Gastroesophageal sphincter (tissue), 4 donors: Measurements from ENCODE around the gene ARL8B. TPM values are rescaled to one million over a fixed set of nuclear protein-coding genes. Genes with fewer than 3 reads are reported as not detected.

ENCODE experiments used
- ATAC-seq: fragments of 150-250 bp; one replicate; pipeline ENCODE4 v1.9.1; 2016; ENCODE audit warnings: mild to moderate bottlenecking, moderate library complexity
- H3K27ac ChIP-seq, 4 donors: fragments of 200-600 bp; sonication (generic) in 3 of 4; 1 replicate in 3 of 4; 2 replicates in 1 of 4; pipeline ENCODE4 v1.5.1; 2016 to 2019
- H3K27me3 ChIP-seq: fragments of 200-600 bp; sonication (generic); one replicate; pipeline ENCODE4 v1.5.1; 2019
- H3K36me3 ChIP-seq, 2 donors: fragments of 200-600 bp; sonication (generic); one replicate each; pipeline ENCODE4 v1.5.1; 2019; ENCODE audit warnings: control low read depth in 1 of 2
- H3K4me1 ChIP-seq, 3 donors: fragments of 200-600 bp; sonication (generic); 1 replicate in 2 of 3; 2 replicates in 1 of 3; pipeline ENCODE4 v1.5.1; 2016 to 2019; ENCODE audit warnings: control low read depth in 2 of 3
- H3K4me3 ChIP-seq, 2 donors: fragments of 200-600 bp; sonication (generic); one replicate each; pipeline ENCODE4 v1.5.1; 2019; ENCODE audit warnings: mild to moderate bottlenecking in 1 of 2, moderate library complexity in 1 of 2
- H3K9me3 ChIP-seq, 3 donors: fragments of 200-600 bp; sonication (generic); one replicate each; pipeline ENCODE4 v1.5.1; 2017 to 2019; ENCODE audit warnings: control low read depth in 2 of 3
- CTCF ChIP-seq, 4 experiments: fragments of 200-600 bp in 2 of 4; fragments of 450-650 bp in 2 of 4; sonication (generic) in 1 of 4; IDR thresholded peaks; one replicate each; pipeline ENCODE4 v1.5.1; 2017 to 2019; ENCODE audit warnings: antibody characterized with exemption in 4 of 4, mild to moderate bottlenecking in 2 of 4, moderate library complexity in 2 of 4
- EP300 ChIP-seq: sonication (generic); formaldehyde crosslinking; IDR thresholded peaks from one replicate; pipeline ENCODE4 v1.6.1; 2017; ENCODE audit warnings: antibody characterized with exemption, mild to moderate bottlenecking
- POLR2A ChIP-seq, 2 donors: fragments of 450-650 bp; IDR thresholded peaks; one replicate each; pipeline ENCODE4 v1.6.1; 2017; ENCODE audit warnings: antibody characterized with exemption in 2 of 2, mild to moderate bottlenecking in 2 of 2, moderate library complexity in 1 of 2
- POLR2AphosphoS5 ChIP-seq: sonication (generic); formaldehyde crosslinking; IDR thresholded peaks from one replicate; pipeline ENCODE4 v1.6.1; 2017; ENCODE audit warnings: antibody characterized with exemption
- WGBS, 2 donors: methylation state at CpG; one replicate each; pipeline ENCODE4 v1.1.5; 2018; ENCODE audit warnings: low coverage in 1 of 2; 5-methylcytosine and 5-hydroxymethylcytosine counted together
- total RNA-seq, 4 donors: library from RNA; depleted of rRNA; stranded (reverse); fragments of >200 nt; gene quantifications; one replicate each; pipeline ENCODE4 v1.1.0, GENCODE V29; 2016

Gene ARL8B
- total RNA-seq, 4 donors from 2014 or later: 41.5 to 59.9 (median 50.9) TPM

- no peaks in the 10 kb centered on the region for H3K9me3 ChIP-seq
- peaks cover 10% of the 10 kb centered on the region for H3K27me3 ChIP-seq
- 100% methylated on average over 1 of the region's 1 CpG for WGBS, 2 donors
- H3K36me3 ChIP-seq: no peaks in the 10 kb centered on the region
- H3K27ac ChIP-seq: no peak overlapping the region
- ATAC-seq: no peak
- TF ChIP-seq CTCF (IDR thresholded peaks at IDR 0.05) (no peak), EP300 (no peak), POLR2AphosphoS5 (no peak), POLR2A (IDR thresholded peaks at IDR 0.05) (no peak)
- H3K4me1 ChIP-seq: peaks cover 0 to 14% (median 5%) of the 10 kb centered on the region in 3 donors
- H3K4me3 ChIP-seq: no peak overlapping the region
Measured at GRCh38 chr3:5092018-5092417, 30.1 kb upstream of the ARL8B start.

GRCh38 chr3:5093731-5094130, 28.4 kb upstream of the ARL8B start:
- Histone ChIP-seq H3K9me3 (no peaks in the 10 kb centered on the region), H3K36me3 (no peaks in the 10 kb centered on the region), H3K27ac (no peak overlapping the region), H3K4me1 (peaks cover 0 to 14% (median 5%) of the 10 kb centered on the region in 3 donors), H3K27me3 (peaks cover 10% of the 10 kb centered on the region), H3K4me3 (no peak overlapping the region)
- ATAC-seq: no peak
- TF ChIP-seq CTCF (IDR thresholded peaks at IDR 0.05) (no peak), POLR2AphosphoS5 (no peak), POLR2A (IDR thresholded peaks at IDR 0.05) (no peak), EP300 (no peak)
- WGBS, 2 donors: 38 to 59% methylated on average over 2 of the region's 2 CpGs

- H3K27ac ChIP-seq: peak overlapping the region in 2 of 4 donors; percentile 57 to 62
- TF ChIP-seq POLR2AphosphoS5 (no peak), POLR2A (IDR thresholded peaks at IDR 0.05) (no peak), EP300 (no peak), CTCF (IDR thresholded peaks at IDR 0.05) (peak in 2 of 4 experiments; percentile 17 to 31)
- H3K9me3 ChIP-seq: no peaks in the 10 kb centered on the region
- WGBS, 2 donors: 0 to 2% methylated on average over 8 to 10 of the region's 34 CpGs
- H3K4me3 ChIP-seq: peak overlapping the region; percentile 32 to 43
- ATAC-seq: peak; percentile 57
- H3K36me3 ChIP-seq: no peaks in the 10 kb centered on the region
- H3K27me3 ChIP-seq: peaks cover 10% of the 10 kb centered on the region
- peaks cover 0 to 14% (median 5%) of the 10 kb centered on the region in 3 donors for H3K4me1 ChIP-seq
Measured at GRCh38 chr3:5095886-5096285, 26.2 kb upstream of the ARL8B start.

- H3K4me1 ChIP-seq: peaks cover 0 to 14% (median 5%) of the 10 kb centered on the region in 3 donors
- no peak for ATAC-seq
- no peak for TF ChIP-seq EP300
- no peak for TF ChIP-seq CTCF (IDR thresholded peaks at IDR 0.05)
- no peak for TF ChIP-seq POLR2A (IDR thresholded peaks at IDR 0.05)
- TF ChIP-seq POLR2AphosphoS5: no peak
- H3K9me3 ChIP-seq: no peaks in the 10 kb centered on the region
- WGBS, 2 donors: 35% methylated on average over 7 of the region's 11 CpGs; no CpG with 5 or more reads in 1 of the 2 donors
- H3K36me3 ChIP-seq: no peaks in the 10 kb centered on the region
- H3K27me3 ChIP-seq: peaks cover 10% of the 10 kb centered on the region
- peak overlapping the region in 2 of 4 donors; percentile 57 to 62 for H3K27ac ChIP-seq
- peak overlapping the region in 1 of 2 donors; percentile 43 for H3K4me3 ChIP-seq
Measured at GRCh38 chr3:5096336-5097008, 25.6 kb upstream of the ARL8B start.

GRCh38 chr3:5098346-5098745, 23.7 kb upstream of the ARL8B start:
- H3K4me1 ChIP-seq: peaks cover 0 to 14% (median 5%) of the 10 kb centered on the region in 3 donors
- TF ChIP-seq CTCF (IDR thresholded peaks at IDR 0.05) (no peak), POLR2A (IDR thresholded peaks at IDR 0.05) (no peak), POLR2AphosphoS5 (no peak), EP300 (no peak)
- WGBS, 2 donors: 55 to 77% methylated on average over 4 of the region's 4 CpGs
- no peak overlapping the region for H3K4me3 ChIP-seq
- H3K9me3 ChIP-seq: no peaks in the 10 kb centered on the region
- ATAC-seq: no peak
- no peak overlapping the region for H3K27ac ChIP-seq
- peaks cover 10% of the 10 kb centered on the region for H3K27me3 ChIP-seq
- H3K36me3 ChIP-seq: no peaks in the 10 kb centered on the region
